Peyer's patch (tissue), 4 donors: ENCODE results near the gene RCOR1.

ENCODE experiments used
- CTCF ChIP-seq, 6 experiments: fragments of 450-650 bp in 4 of 6; fragments of 200-600 bp in 2 of 6; sonication (generic) in 1 of 6; IDR thresholded peaks; one replicate each; pipeline ENCODE4 v1.5.1; 2017 to 2019; ENCODE audit warnings: antibody characterized with exemption in 6 of 6, mild to moderate bottlenecking in 3 of 6, moderate library complexity in 1 of 6
- POLR2A ChIP-seq, 2 donors: fragments of 450-650 bp; IDR thresholded peaks; one replicate each; pipeline ENCODE4 v1.5.1; 2017; ENCODE audit warnings: antibody characterized with exemption in 2 of 2, mild to moderate bottlenecking in 2 of 2, moderate library complexity in 2 of 2

GRCh38 chr14:102691763-102692162, 99.3 kb downstream of the RCOR1 start:
- TF ChIP-seq POLR2A (IDR thresholded peaks at IDR 0.05), result no peak
- TF ChIP-seq CTCF (IDR thresholded peaks at IDR 0.05), result no peak
